Mesothelial cell of epicardium (in vitro differentiated cells): ENCODE measurements around the gene REEP5. TPM values are rescaled to one million over a fixed set of nuclear protein-coding genes. Genes with fewer than 3 reads are reported as not detected.
"Not testable (repeated sequence)": the region's sequence is repeated elsewhere in the genome, so short reads cannot be mapped to it uniquely, and the experiment has no call there.

Source experiments
- DNase-seq, 2 experiments: peaks; one replicate each; pipeline ENCODE4 v3.0.0; 2021; ENCODE audit warnings: low spot score in 2 of 2; ENCODE audit not compliant: unreplicated experiment in 2 of 2
- H3K27ac Mint-ChIP-seq: 2 replicates; pipeline ENCODE4 v1.8.0; 2021; ENCODE audit warnings: mixed read lengths
- H3K27me3 Mint-ChIP-seq: 2 replicates; pipeline ENCODE4 v1.8.0; 2021; ENCODE audit warnings: low read depth, mixed read lengths
- H3K36me3 Mint-ChIP-seq: 2 replicates; pipeline ENCODE4 v1.8.0; 2021; ENCODE audit warnings: mixed read lengths
- H3K4me1 Mint-ChIP-seq: 2 replicates; pipeline ENCODE4 v1.8.0; 2021; ENCODE audit warnings: mixed read lengths
- H3K4me3 Mint-ChIP-seq: 2 replicates; pipeline ENCODE4 v1.8.0; 2021; ENCODE audit warnings: mild to moderate bottlenecking, moderate library complexity, mixed read lengths
- H3K9me3 Mint-ChIP-seq: 2 replicates; pipeline ENCODE4 v1.8.0; 2021; ENCODE audit warnings: mixed read lengths
- total RNA-seq: library from RNA; stranded (reverse); gene quantifications from 3 replicates; pipeline ENCODE4 v1.2.1, GENCODE V29; 2021
- TF ChIP-seq, protein P1 (sequence below): fragments of 200-600 bp; sonication (generic); IDR thresholded peaks from one replicate; pipeline ENCODE4 v1.5.0; 2021; ENCODE audit warnings: antibody characterized with exemption; ENCODE audit not compliant: unreplicated experiment

REEP5 gene
- total RNA-seq, 1 donor from 2014 or later = 34.7 TPM

DNA sequence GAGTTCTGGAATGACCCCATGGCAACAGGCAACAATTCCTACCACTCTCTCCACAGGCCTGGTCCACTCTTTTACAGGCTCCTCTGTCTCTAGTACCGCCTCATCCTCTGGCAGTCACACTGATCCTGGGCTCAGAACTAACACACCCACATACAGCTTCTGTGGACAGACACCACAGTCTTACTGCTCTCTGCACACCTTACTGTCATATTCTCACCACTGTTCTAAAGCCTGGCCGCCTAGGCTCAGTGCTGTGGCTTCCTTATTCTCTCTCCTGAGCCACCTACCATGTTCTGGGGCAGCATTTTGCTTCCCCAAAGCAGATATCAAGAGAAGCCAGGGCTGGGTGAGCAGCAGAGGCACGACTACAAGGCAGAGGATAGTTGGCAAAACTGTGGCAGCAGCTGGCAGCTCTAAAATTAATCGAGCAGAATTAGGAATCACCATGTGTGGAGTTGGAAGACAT lies 14.8 kb downstream of the REEP5 start:
- Mint-ChIP-seq H3K4me3 (no peak overlapping the region), H3K36me3 (peaks cover 5% of the 10 kb centered on the region), H3K4me1 (peaks cover 2% of the 10 kb centered on the region), H3K27ac (no peak overlapping the region), H3K27me3 (no peaks in the 10 kb centered on the region), H3K9me3 (no peaks in the 10 kb centered on the region)
- TF ChIP-seq, protein P1, sequence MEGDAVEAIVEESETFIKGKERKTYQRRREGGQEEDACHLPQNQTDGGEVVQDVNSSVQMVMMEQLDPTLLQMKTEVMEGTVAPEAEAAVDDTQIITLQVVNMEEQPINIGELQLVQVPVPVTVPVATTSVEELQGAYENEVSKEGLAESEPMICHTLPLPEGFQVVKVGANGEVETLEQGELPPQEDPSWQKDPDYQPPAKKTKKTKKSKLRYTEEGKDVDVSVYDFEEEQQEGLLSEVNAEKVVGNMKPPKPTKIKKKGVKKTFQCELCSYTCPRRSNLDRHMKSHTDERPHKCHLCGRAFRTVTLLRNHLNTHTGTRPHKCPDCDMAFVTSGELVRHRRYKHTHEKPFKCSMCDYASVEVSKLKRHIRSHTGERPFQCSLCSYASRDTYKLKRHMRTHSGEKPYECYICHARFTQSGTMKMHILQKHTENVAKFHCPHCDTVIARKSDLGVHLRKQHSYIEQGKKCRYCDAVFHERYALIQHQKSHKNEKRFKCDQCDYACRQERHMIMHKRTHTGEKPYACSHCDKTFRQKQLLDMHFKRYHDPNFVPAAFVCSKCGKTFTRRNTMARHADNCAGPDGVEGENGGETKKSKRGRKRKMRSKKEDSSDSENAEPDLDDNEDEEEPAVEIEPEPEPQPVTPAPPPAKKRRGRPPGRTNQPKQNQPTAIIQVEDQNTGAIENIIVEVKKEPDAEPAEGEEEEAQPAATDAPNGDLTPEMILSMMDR = no peak
- DNase-seq = no peak

DNA sequence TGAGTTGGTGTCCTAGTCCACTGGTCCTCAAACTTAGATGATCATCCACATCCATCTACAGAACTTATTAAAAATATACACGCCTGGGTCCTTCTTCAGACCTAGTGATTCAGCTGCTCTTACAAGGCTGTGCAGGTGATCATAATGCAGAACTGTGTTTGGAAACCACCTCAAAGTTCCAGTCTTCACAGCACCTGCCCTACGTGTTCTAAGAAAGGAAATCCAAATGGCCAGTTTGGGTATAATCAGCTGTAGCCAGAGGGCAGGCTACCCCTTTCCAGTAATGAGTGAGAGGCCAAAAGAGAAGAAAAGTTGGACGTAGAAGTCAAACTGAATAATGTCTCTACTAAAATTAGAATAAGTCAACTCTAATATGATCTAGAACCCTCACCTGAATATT lies 15.4 kb downstream of the REEP5 start:
- no peak overlapping the region for H3K4me3 Mint-ChIP-seq
- H3K9me3 Mint-ChIP-seq = no peaks in the 10 kb centered on the region
- H3K27me3 Mint-ChIP-seq = no peaks in the 10 kb centered on the region
- no peak for DNase-seq
- TF ChIP-seq, protein P1 = no peak
- peaks cover 5% of the 10 kb centered on the region for H3K36me3 Mint-ChIP-seq
- no peak overlapping the region for H3K27ac Mint-ChIP-seq
- peaks cover 2% of the 10 kb centered on the region for H3K4me1 Mint-ChIP-seq

- H3K4me1 Mint-ChIP-seq, H3K36me3 Mint-ChIP-seq, H3K4me3 Mint-ChIP-seq, H3K9me3 Mint-ChIP-seq, H3K27me3 Mint-ChIP-seq, DNase-seq, H3K27ac Mint-ChIP-seq: not testable (repeated sequence)
These were observed 17.0 kb downstream of the REEP5 start for GRCh38 chr5:112904996-112905395.

DNA sequence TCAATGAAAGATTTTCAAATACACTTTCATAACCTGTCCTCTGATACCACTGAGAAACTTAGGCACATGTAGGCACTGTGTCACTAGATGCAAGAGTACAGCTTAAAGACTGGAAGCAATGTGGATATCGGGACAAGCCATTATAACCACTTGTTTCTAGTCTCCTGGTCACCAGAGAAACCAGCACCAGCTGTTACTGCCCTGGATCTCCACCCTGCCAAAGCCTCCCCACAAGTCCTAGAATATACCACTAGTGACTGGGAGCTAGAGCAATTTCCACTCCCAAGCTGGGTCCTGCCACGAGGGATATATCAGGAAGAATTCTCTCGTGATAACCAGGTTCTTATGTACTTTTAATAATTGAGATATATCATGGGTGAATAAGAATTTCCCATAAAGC lies 19.5 kb downstream of the REEP5 start:
- DNase-seq = no peak

GRCh38 chr5:112895682-112896081 lies 26.3 kb downstream of the REEP5 start:
- no peaks in the 10 kb centered on the region for H3K27me3 Mint-ChIP-seq
- H3K9me3 Mint-ChIP-seq = no peaks in the 10 kb centered on the region
- DNase-seq = no peak
- peaks cover 27% of the 10 kb centered on the region for H3K36me3 Mint-ChIP-seq
- no peak overlapping the region for H3K4me3 Mint-ChIP-seq
- no peak overlapping the region for H3K27ac Mint-ChIP-seq
- H3K4me1 Mint-ChIP-seq = peaks cover 6% of the 10 kb centered on the region
- TF ChIP-seq, protein P1 = no peak

More for the DNA sequence above, 19.5 kb downstream of the REEP5 start:
- TF ChIP-seq, protein P1 = no peak
- H3K36me3 Mint-ChIP-seq = peaks cover 11% of the 10 kb centered on the region
- H3K4me3 Mint-ChIP-seq = no peak overlapping the region
- no peak overlapping the region for H3K27ac Mint-ChIP-seq
- H3K9me3 Mint-ChIP-seq = no peaks in the 10 kb centered on the region
- H3K4me1 Mint-ChIP-seq = peaks cover 6% of the 10 kb centered on the region
- no peaks in the 10 kb centered on the region for H3K27me3 Mint-ChIP-seq

DNA sequence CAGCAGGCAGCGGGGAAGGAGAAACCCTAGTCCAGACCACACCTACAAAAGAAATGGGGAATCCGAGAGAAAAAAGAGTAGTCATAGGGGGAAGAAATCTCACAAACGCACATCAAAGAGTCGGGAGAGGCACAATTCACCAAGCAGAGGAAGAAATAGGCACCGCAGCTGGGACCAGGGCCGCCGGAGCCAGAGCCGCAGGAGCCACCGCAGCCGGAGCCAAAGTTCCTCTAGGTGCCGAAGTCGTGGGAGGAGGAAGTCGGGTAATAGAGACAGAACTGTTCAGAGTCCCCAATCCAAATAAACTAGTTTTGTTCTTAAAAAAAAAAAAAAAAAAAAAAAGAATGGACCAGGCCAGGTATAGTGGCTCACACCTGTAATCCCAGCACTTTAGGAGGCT lies 29.3 kb downstream of the REEP5 start:
- TF ChIP-seq, protein P1 = no peak
- H3K4me1 Mint-ChIP-seq = no peaks in the 10 kb centered on the region
- no peak overlapping the region for H3K4me3 Mint-ChIP-seq
- DNase-seq = no peak
- peaks cover 28% of the 10 kb centered on the region for H3K36me3 Mint-ChIP-seq
- H3K27me3 Mint-ChIP-seq = no peaks in the 10 kb centered on the region
- no peaks in the 10 kb centered on the region for H3K9me3 Mint-ChIP-seq
- no peak overlapping the region for H3K27ac Mint-ChIP-seq

GRCh38 chr5:112892066-112892465 lies 30.0 kb downstream of the REEP5 start:
- H3K4me3 Mint-ChIP-seq, H3K9me3 Mint-ChIP-seq, H3K4me1 Mint-ChIP-seq, DNase-seq, H3K27ac Mint-ChIP-seq, H3K27me3 Mint-ChIP-seq: not testable (repeated sequence)
- H3K36me3 Mint-ChIP-seq = peaks cover 30% of the 10 kb centered on the region
